GM12874 (cell line): ENCODE data around the gene PARP4.

Experiments
- TF ChIP-seq, protein P1 (sequence below): IDR thresholded peaks from 2 replicates; pipeline ENCODE4 v1.5.1; 2011; ENCODE audit warnings: low read depth, mild to moderate bottlenecking, control low read depth, low read length, moderate library complexity; ENCODE audit not compliant: insufficient read depth

PARP4 gene

GRCh38 chr13:24505756-24506155, 6.8 kb downstream of the PARP4 start:
- TF ChIP-seq, protein P1, sequence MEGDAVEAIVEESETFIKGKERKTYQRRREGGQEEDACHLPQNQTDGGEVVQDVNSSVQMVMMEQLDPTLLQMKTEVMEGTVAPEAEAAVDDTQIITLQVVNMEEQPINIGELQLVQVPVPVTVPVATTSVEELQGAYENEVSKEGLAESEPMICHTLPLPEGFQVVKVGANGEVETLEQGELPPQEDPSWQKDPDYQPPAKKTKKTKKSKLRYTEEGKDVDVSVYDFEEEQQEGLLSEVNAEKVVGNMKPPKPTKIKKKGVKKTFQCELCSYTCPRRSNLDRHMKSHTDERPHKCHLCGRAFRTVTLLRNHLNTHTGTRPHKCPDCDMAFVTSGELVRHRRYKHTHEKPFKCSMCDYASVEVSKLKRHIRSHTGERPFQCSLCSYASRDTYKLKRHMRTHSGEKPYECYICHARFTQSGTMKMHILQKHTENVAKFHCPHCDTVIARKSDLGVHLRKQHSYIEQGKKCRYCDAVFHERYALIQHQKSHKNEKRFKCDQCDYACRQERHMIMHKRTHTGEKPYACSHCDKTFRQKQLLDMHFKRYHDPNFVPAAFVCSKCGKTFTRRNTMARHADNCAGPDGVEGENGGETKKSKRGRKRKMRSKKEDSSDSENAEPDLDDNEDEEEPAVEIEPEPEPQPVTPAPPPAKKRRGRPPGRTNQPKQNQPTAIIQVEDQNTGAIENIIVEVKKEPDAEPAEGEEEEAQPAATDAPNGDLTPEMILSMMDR: no peak

DNA sequence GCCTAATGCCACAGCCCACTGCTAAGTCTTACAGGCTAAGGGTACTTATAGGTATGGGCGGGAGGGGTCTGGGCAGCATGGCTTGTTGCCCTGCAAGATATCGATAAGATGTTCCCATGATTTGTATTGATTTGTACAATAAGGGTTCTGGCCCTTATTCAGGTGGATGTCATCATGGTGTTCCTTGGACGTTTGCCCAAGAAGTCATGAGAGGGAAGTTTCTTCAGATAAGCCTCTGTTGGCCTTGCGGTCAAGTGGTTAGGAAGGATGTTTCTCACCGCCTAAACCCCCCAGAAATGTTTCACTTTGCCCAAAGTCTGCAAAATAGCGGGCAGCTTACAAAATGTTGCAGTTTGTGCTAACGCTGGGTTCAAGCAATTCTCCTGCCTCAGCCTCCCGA, 7.3 kb downstream of the PARP4 start:
- TF ChIP-seq, protein P1: no peak

DNA sequence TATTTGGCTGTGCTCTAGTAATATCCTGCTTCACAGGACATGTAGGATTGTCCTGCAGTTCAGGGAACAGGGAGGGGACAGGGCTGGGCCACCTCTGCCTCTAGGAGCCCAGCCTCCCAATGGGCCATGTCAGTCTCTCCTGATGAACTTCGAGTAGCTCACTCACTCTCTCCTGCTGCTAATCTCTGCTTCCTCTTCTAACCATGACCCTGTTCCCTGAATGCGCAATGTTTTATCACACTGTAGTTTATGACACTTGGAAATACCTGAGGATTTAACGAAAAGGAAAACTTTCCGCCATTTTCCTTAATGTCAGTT, 9.2 kb downstream of the PARP4 start:
- TF ChIP-seq, protein P1: no peak

DNA sequence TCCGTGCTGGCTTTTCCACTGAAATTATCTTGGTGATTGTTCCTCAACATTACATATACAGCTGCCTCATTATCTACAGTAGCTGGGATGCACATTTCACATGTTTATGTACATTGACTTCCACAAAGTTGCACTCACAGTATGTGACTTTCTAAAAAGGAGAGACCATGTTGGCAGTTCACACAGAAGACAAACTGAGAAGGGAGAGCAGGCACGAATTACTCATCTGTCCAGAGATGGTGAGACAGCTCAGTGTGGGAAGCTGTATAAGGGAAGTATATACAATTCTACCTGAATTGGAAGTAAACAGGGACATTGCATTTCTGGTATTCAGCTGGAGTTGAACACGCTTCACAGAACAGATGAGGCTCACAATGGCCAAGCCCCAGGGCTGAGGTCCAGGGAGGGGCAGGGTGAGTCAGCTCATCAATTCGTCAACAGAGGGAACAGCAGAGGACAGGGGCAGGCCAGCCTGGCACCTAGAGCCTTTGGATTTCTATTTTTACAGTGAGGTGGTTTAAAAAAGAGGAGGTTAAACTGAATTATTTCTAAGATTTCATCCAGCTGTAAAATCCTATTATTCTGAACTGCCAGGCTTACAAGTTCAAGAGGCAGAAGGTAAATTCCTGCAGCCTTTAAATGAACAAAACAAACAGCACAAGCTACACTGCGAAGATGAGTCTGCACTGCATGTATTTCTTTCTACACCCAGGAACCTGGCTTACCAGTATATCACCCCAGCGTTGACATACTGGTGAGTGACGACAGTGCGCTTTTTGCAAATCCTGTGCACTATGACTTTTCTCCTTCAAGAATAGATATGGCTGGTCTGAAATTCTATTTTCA, 9.8 kb downstream of the PARP4 start:
- TF ChIP-seq, protein P1: no peak

GRCh38 chr13:24500977-24501376, 11.6 kb downstream of the PARP4 start:
- TF ChIP-seq, protein P1: no peak

- TF ChIP-seq, protein P1: no peak
Measured at GRCh38 chr13:24497742-24498141, 14.8 kb downstream of the PARP4 start.

DNA sequence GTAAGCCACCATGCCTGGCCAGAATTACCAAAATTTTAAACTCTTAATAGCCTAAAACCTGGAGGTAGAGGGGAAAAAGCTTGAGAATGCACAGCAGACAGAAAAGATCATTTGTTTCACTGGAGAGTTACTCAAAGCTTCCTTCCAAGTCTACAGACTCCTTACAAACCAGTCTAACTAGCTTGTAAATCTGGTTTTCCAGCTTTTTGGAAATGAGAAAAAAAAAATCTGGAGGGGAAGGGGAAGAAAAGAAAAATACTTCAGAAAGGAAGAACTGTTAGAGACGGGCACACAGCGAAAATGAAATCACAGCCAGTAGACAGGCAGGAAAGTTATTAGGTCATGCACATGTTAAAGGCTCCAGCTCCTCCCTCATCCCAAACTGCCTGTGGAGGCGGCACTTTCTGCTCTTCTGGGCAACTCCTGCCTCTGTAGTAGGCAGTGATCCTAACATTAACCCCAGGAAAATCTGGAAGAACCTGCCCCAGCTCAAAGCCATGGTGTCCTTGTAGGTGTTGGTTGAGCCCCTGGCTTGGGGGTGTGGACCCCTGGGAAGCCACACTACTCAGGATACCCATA, 17.3 kb downstream of the PARP4 start:
- TF ChIP-seq, protein P1: no peak
